Uterus (tissue), 2 donors: Measurements from ENCODE around the gene KRR1.

Experiments used
- CTCF ChIP-seq, 4 experiments: fragments of 200-600 bp in 2 of 4; fragments of 450-650 bp in 2 of 4; sonication (generic) in 2 of 4; IDR thresholded peaks; one replicate each; pipeline ENCODE4 v1.5.1; 2016 to 2019; ENCODE audit warnings: antibody characterized with exemption in 4 of 4, mild to moderate bottlenecking in 2 of 4, moderate library complexity in 1 of 4
- POLR2A ChIP-seq, 2 donors: fragments of 450-650 bp; IDR thresholded peaks; one replicate each; pipeline ENCODE4 v1.6.1; 2016; ENCODE audit warnings: antibody characterized with exemption in 2 of 2, mild to moderate bottlenecking in 1 of 2, moderate library complexity in 1 of 2

GRCh38 chr12:75549989-75550388, 38.6 kb upstream of the KRR1 start:
- no peak for TF ChIP-seq POLR2A (IDR thresholded peaks at IDR 0.05)
- TF ChIP-seq CTCF (IDR thresholded peaks at IDR 0.05), result no peak
